ENCODE results near the gene FASTK.
A peak's percentile ranks its signal among the peaks of the same experiment; 100 is the strongest.

FASTK gene

GRCh38 chr7:151095828-151096475 is 15.3 kb upstream of the FASTK start:
- no peak for TF ChIP-seq GATA3 (IDR thresholded peaks at IDR 0.05; ENCODE audit: low read depth, low read length)
- no peak for TF ChIP-seq GATA2 (IDR thresholded peaks at IDR 0.05; ENCODE audit: low read depth, low read length)

GRCh38 chr7:151095123-151095797 is 14.7 kb upstream of the FASTK start:
- TF ChIP-seq GATA2 (IDR thresholded peaks at IDR 0.05; ENCODE audit: low read depth, low read length) (no peak), GATA3 (IDR thresholded peaks at IDR 0.05; ENCODE audit: low read depth, low read length) (no peak)

- TF ChIP-seq GATA2 (IDR thresholded peaks at IDR 0.05; ENCODE audit: low read depth, low read length) (no peak), GATA3 (IDR thresholded peaks at IDR 0.05; ENCODE audit: low read depth, low read length) (no peak)
These were observed 14.1 kb upstream of the FASTK start for GRCh38 chr7:151094675-151095074.

GRCh38 chr7:151093748-151094147 is 13.1 kb upstream of the FASTK start:
- no peak for TF ChIP-seq GATA3 (IDR thresholded peaks at IDR 0.05; ENCODE audit: low read depth, low read length)
- TF ChIP-seq GATA2 (IDR thresholded peaks at IDR 0.05; ENCODE audit: low read depth, low read length): no peak

- TF ChIP-seq GATA2 (IDR thresholded peaks at IDR 0.05; ENCODE audit: low read depth, low read length): no peak
- TF ChIP-seq GATA3 (IDR thresholded peaks at IDR 0.05; ENCODE audit: low read depth, low read length): no peak
These were observed 11.4 kb upstream of the FASTK start for GRCh38 chr7:151091988-151092387.

- TF ChIP-seq GATA2 (IDR thresholded peaks at IDR 0.05; ENCODE audit: low read depth, low read length) (no peak), GATA3 (IDR thresholded peaks at IDR 0.05; ENCODE audit: low read depth, low read length) (no peak)
These were observed 10.8 kb upstream of the FASTK start for GRCh38 chr7:151091431-151091830.

GRCh38 chr7:151091003-151091402 is 10.4 kb upstream of the FASTK start:
- TF ChIP-seq GATA2 (IDR thresholded peaks at IDR 0.05; ENCODE audit: low read depth, low read length): no peak
- TF ChIP-seq GATA3 (IDR thresholded peaks at IDR 0.05; ENCODE audit: low read depth, low read length): no peak

GRCh38 chr7:151089893-151090730 is 9.5 kb upstream of the FASTK start:
- no peak for TF ChIP-seq GATA3 (IDR thresholded peaks at IDR 0.05; ENCODE audit: low read depth, low read length)
- no peak for TF ChIP-seq GATA2 (IDR thresholded peaks at IDR 0.05; ENCODE audit: low read depth, low read length)

- TF ChIP-seq GATA3 (IDR thresholded peaks at IDR 0.05; ENCODE audit: low read depth, low read length) (no peak), GATA2 (IDR thresholded peaks at IDR 0.05; ENCODE audit: low read depth, low read length) (no peak)
These were observed 8.5 kb upstream of the FASTK start for GRCh38 chr7:151088856-151089699.

- TF ChIP-seq GATA3 (IDR thresholded peaks at IDR 0.05; ENCODE audit: low read depth, low read length) (no peak), GATA2 (IDR thresholded peaks at IDR 0.05; ENCODE audit: low read depth, low read length) (no peak)
These were observed 7.6 kb upstream of the FASTK start for GRCh38 chr7:151088019-151088855.

- TF ChIP-seq GATA2 (IDR thresholded peaks at IDR 0.05; ENCODE audit: low read depth, low read length) (no peak), GATA3 (IDR thresholded peaks at IDR 0.05; ENCODE audit: low read depth, low read length) (no peak)
These were observed 6.8 kb upstream of the FASTK start for GRCh38 chr7:151087245-151088018.

- no peak for TF ChIP-seq GATA3 (IDR thresholded peaks at IDR 0.05; ENCODE audit: low read depth, low read length)
- peak; percentile 79 for TF ChIP-seq GATA2 (IDR thresholded peaks at IDR 0.05; ENCODE audit: low read depth, low read length)
These were observed 6.2 kb upstream of the FASTK start for GRCh38 chr7:151086802-151087244.

Data from SH-SY5Y (cell line).